HEK293 (cell line): Measurements from ENCODE around the gene NDOR1.

Experiments used
- BCL11A ChIP-seq: fragments of 450-650 bp; formaldehyde crosslinking; IDR thresholded peaks from 2 replicates; pipeline ENCODE4 v1.5.1; 2016; ENCODE audit warnings: low read depth, missing biosample characterization, missing genetic modification characterization
- BCL11B ChIP-seq: fragments of 450-650 bp; formaldehyde crosslinking; IDR thresholded peaks from 2 replicates; pipeline ENCODE4 v1.5.1; 2016; ENCODE audit warnings: low read depth, missing biosample characterization, missing genetic modification characterization
- GLI2 ChIP-seq: fragments of 450-650 bp; formaldehyde crosslinking; IDR thresholded peaks from 2 replicates; pipeline ENCODE4; 2017; ENCODE audit warnings: missing biosample characterization, missing genetic modification characterization, low read depth, borderline replicate concordance
- PRDM1 ChIP-seq: fragments of 450-650 bp; formaldehyde crosslinking; IDR thresholded peaks from 2 replicates; pipeline ENCODE4; 2016; ENCODE audit warnings: missing biosample characterization, missing genetic modification characterization
- RBAK ChIP-seq: fragments of 450-650 bp; formaldehyde crosslinking; IDR thresholded peaks from 2 replicates; pipeline ENCODE4 v1.5.1; 2016; ENCODE audit warnings: missing biosample characterization, missing genetic modification characterization
- SALL2 ChIP-seq: fragments of 450-650 bp; formaldehyde crosslinking; IDR thresholded peaks from 2 replicates; pipeline ENCODE4 v1.5.0; 2017; ENCODE audit warnings: missing biosample characterization, mild to moderate bottlenecking, missing genetic modification characterization, borderline replicate concordance
- ZBTB20 ChIP-seq: fragments of 450-650 bp; formaldehyde crosslinking; IDR thresholded peaks from 2 replicates; pipeline ENCODE4 v1.5.1; 2016; ENCODE audit warnings: missing biosample characterization, missing genetic modification characterization
- ZBTB7A ChIP-seq: fragments of 450-650 bp; formaldehyde crosslinking; IDR thresholded peaks from 2 replicates; pipeline ENCODE4 v1.5.1; 2016; ENCODE audit warnings: low read depth, missing biosample characterization, missing genetic modification characterization
- ZFP3 ChIP-seq: fragments of 450-650 bp; formaldehyde crosslinking; IDR thresholded peaks from 2 replicates; pipeline ENCODE4 v1.5.1; 2016; ENCODE audit warnings: low read depth, missing biosample characterization, missing genetic modification characterization
- ZFP37 ChIP-seq: fragments of 450-650 bp; formaldehyde crosslinking; IDR thresholded peaks from 2 replicates; pipeline ENCODE4 v1.5.1; 2016; ENCODE audit warnings: missing biosample characterization, missing genetic modification characterization
- ZNF112 ChIP-seq: fragments of 450-650 bp; formaldehyde crosslinking; IDR thresholded peaks from 2 replicates; pipeline ENCODE4 v1.5.0; 2017; ENCODE audit warnings: missing biosample characterization, missing genetic modification characterization
- ZNF140 ChIP-seq: fragments of 450-650 bp; formaldehyde crosslinking; IDR thresholded peaks from 2 replicates; pipeline ENCODE4 v1.5.1; 2016; ENCODE audit warnings: missing biosample characterization, missing genetic modification characterization
- ZNF146 ChIP-seq: fragments of 450-650 bp; formaldehyde crosslinking; IDR thresholded peaks from 2 replicates; pipeline ENCODE4 v1.5.1; 2016; ENCODE audit warnings: missing biosample characterization, missing genetic modification characterization
- ZNF169 ChIP-seq: fragments of 450-650 bp; formaldehyde crosslinking; IDR thresholded peaks from 2 replicates; pipeline ENCODE4 v1.5.1; 2016; ENCODE audit warnings: missing biosample characterization, missing genetic modification characterization
- ZNF2 ChIP-seq: fragments of 450-650 bp; formaldehyde crosslinking; IDR thresholded peaks from 2 replicates; pipeline ENCODE4 v1.5.1; 2016; ENCODE audit warnings: missing biosample characterization, missing genetic modification characterization
- ZNF211 ChIP-seq: fragments of 450-650 bp; formaldehyde crosslinking; IDR thresholded peaks from 2 replicates; pipeline ENCODE4 v1.5.1; 2016; ENCODE audit warnings: low read depth, missing biosample characterization, missing genetic modification characterization
- ZNF311 ChIP-seq: fragments of 450-650 bp; formaldehyde crosslinking; IDR thresholded peaks from 2 replicates; pipeline ENCODE4 v1.5.1; 2017; ENCODE audit warnings: missing biosample characterization, missing genetic modification characterization, borderline replicate concordance
- ZNF473 ChIP-seq: fragments of 450-650 bp; formaldehyde crosslinking; IDR thresholded peaks from 2 replicates; pipeline ENCODE4 v1.5.1; 2017; ENCODE audit warnings: missing biosample characterization, missing genetic modification characterization
- ZNF48 ChIP-seq: fragments of 450-650 bp; formaldehyde crosslinking; IDR thresholded peaks from 2 replicates; pipeline ENCODE4 v1.5.1; 2016; ENCODE audit warnings: missing biosample characterization, missing genetic modification characterization
- ZNF510 ChIP-seq: fragments of 450-650 bp; formaldehyde crosslinking; IDR thresholded peaks from 2 replicates; pipeline ENCODE4 v1.5.1; 2018; ENCODE audit warnings: mild to moderate bottlenecking, missing genetic modification characterization, missing biosample characterization; ENCODE audit not compliant: insufficient replicate concordance
- ZNF548 ChIP-seq: fragments of 450-650 bp; formaldehyde crosslinking; IDR thresholded peaks from 2 replicates; pipeline ENCODE4 v1.5.1; 2016; ENCODE audit warnings: missing biosample characterization, missing genetic modification characterization
- ZNF555 ChIP-seq: fragments of 450-650 bp; formaldehyde crosslinking; conservative IDR thresholded peaks from 2 replicates; pipeline ENCODE4 v1.5.1; 2017; ENCODE audit warnings: missing biosample characterization, mild to moderate bottlenecking, missing genetic modification characterization, inconsistent platforms
- ZNF561 ChIP-seq: fragments of 450-650 bp; IDR thresholded peaks from 2 replicates; pipeline ENCODE4 v1.5.1; 2018; ENCODE audit warnings: missing biosample characterization, missing genetic modification characterization, borderline replicate concordance
- ZNF707 ChIP-seq: fragments of 450-650 bp; formaldehyde crosslinking; IDR thresholded peaks from 2 replicates; pipeline ENCODE4 v1.5.1; 2016; ENCODE audit warnings: missing biosample characterization, missing genetic modification characterization
- ZNF785 ChIP-seq: fragments of 450-650 bp; formaldehyde crosslinking; IDR thresholded peaks from 2 replicates; pipeline ENCODE4 v1.5.1; 2016; ENCODE audit warnings: missing biosample characterization, missing genetic modification characterization
- ZNF843 ChIP-seq: fragments of 450-650 bp; formaldehyde crosslinking; IDR thresholded peaks from 2 replicates; pipeline ENCODE4 v1.5.1; 2016; ENCODE audit warnings: missing biosample characterization, missing genetic modification characterization
- ZSCAN23 ChIP-seq: fragments of 450-650 bp; formaldehyde crosslinking; IDR thresholded peaks from 2 replicates; pipeline ENCODE4 v1.5.1; 2016; ENCODE audit warnings: missing biosample characterization, missing genetic modification characterization
- TF ChIP-seq, protein P1 (sequence below): fragments of 450-650 bp; formaldehyde crosslinking; IDR thresholded peaks from 2 replicates; pipeline ENCODE4 v1.5.1; 2017; ENCODE audit warnings: missing biosample characterization, missing genetic modification characterization
- TF ChIP-seq, protein P2 (sequence below): fragments of 450-650 bp; formaldehyde crosslinking; IDR thresholded peaks from 2 replicates; pipeline ENCODE4 v1.5.1; 2016; ENCODE audit warnings: missing biosample characterization, missing genetic modification characterization
- TF ChIP-seq, protein P3 (sequence below): fragments of 450-650 bp; formaldehyde crosslinking; IDR thresholded peaks from 2 replicates; pipeline ENCODE4 v1.5.1; 2016; ENCODE audit warnings: missing biosample characterization, missing genetic modification characterization
- TF ChIP-seq, protein P4 (sequence below): fragments of 450-650 bp; formaldehyde crosslinking; IDR thresholded peaks from 2 replicates; pipeline ENCODE4 v1.5.1; 2016; ENCODE audit warnings: missing biosample characterization, missing genetic modification characterization
- TF ChIP-seq, protein P5 (sequence below): fragments of 450-650 bp; IDR thresholded peaks from 2 replicates; pipeline ENCODE4 v1.5.1; 2018; ENCODE audit warnings: missing biosample characterization, mild to moderate bottlenecking, missing genetic modification characterization
- TF ChIP-seq, protein P6 (sequence below): fragments of 450-650 bp; formaldehyde crosslinking; IDR thresholded peaks from 2 replicates; pipeline ENCODE4 v1.5.1; 2017; ENCODE audit warnings: missing biosample characterization, missing genetic modification characterization

NDOR1 gene

DNA sequence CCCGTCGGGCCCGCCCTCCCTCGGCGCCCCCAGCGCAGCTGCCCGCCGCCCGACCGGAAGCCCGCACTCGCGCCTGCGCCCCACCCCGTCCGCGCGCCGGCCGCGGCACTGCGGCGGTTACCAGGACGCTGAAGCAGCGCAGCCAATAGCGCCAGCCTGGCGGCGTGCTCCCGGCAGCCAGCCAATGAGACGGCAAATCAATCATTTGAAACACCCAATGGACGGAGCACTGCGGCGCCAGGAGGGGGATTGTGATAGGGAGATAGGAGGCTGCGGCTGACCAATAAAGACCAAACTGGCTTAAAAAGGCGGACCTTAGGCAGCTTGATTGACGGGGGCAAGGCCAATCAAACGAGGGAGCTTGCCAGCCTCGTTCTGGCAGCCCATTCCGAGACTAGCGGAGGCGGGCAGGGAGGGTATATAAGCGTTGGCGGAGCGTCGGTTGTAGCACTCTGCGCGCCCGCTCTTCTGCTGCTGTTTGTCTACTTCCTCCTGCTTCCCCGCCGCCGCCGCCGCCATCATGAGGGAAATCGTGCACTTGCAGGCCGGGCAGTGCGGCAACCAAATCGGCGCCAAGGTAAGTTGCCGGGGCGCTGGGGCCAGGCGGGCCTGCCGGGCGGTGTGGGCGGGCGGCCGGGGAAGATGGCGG is 35.5 kb downstream of the NDOR1 start, which contains the start of gene TUBB4B (continued):
- TF ChIP-seq ZNF169 (tag by site-specific recombination) (no peak), ZNF311 (no peak), ZNF510 (tag by site-specific recombination) (no peak), ZFP37 (tag by site-specific recombination) (no peak), BCL11A (no peak), ZBTB7A (tag by site-specific recombination) (peak; percentile 36; the same call in 1 of the 2 replicates), ZNF707 (tag by site-specific recombination) (no peak), ZNF843 (tag by site-specific recombination) (no peak), PRDM1 (tag by site-specific recombination) (no peak), ZFP3 (no peak), ZNF473 (tag by site-specific recombination) (no peak), ZNF211 (tag by site-specific recombination) (no peak), ZNF112 (no peak), ZNF561 (tag by site-specific recombination) (peak; percentile 36; the same call in 1 of the 2 replicates), ZNF548 (tag by site-specific recombination) (no peak), ZNF146 (peak; percentile 17; the same call in 1 of the 2 replicates), ZNF555 (tag by site-specific recombination) (no peak), RBAK (tag by site-specific recombination) (no peak), ZNF2 (tag by site-specific recombination) (peak; percentile 64; the same call in 1 of the 2 replicates), ZNF48 (no peak), ZBTB20 (tag by site-specific recombination) (no peak), GLI2 (no peak), ZSCAN23 (tag by site-specific recombination) (no peak), ZNF785 (tag by site-specific recombination) (no peak), BCL11B (tag by site-specific recombination) (no peak), ZNF140 (tag by site-specific recombination) (no peak), SALL2 (peak; percentile 65; the same call in 1 of the 2 replicates)
- TF ChIP-seq, protein P1, sequence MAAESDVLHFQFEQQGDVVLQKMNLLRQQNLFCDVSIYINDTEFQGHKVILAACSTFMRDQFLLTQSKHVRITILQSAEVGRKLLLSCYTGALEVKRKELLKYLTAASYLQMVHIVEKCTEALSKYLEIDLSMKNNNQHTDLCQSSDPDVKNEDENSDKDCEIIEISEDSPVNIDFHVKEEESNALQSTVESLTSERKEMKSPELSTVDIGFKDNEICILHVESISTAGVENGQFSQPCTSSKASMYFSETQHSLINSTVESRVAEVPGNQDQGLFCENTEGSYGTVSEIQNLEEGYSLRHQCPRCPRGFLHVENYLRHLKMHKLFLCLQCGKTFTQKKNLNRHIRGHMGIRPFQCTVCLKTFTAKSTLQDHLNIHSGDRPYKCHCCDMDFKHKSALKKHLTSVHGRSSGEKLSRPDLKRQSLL (tag by site-specific recombination): no peak
- TF ChIP-seq, protein P2, sequence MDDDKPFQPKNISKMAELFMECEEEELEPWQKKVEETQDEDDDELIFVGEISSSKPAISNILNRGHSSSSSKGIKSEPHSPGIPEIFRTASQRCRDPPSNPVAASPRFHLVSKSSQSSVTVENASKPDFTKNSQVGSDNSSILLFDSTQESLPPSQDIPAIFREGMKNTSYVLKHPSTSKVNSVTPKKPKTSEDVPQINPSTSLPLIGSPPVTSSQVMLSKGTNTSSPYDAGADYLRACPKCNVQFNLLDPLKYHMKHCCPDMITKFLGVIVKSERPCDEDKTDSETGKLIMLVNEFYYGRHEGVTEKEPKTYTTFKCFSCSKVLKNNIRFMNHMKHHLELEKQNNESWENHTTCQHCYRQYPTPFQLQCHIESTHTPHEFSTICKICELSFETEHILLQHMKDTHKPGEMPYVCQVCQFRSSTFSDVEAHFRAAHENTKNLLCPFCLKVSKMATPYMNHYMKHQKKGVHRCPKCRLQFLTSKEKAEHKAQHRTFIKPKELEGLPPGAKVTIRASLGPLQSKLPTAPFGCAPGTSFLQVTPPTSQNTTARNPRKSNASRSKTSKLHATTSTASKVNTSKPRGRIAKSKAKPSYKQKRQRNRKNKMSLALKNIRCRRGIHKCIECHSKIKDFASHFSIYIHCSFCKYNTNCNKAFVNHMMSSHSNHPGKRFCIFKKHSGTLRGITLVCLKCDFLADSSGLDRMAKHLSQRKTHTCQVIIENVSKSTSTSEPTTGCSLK: no peak
- TF ChIP-seq, protein P3, sequence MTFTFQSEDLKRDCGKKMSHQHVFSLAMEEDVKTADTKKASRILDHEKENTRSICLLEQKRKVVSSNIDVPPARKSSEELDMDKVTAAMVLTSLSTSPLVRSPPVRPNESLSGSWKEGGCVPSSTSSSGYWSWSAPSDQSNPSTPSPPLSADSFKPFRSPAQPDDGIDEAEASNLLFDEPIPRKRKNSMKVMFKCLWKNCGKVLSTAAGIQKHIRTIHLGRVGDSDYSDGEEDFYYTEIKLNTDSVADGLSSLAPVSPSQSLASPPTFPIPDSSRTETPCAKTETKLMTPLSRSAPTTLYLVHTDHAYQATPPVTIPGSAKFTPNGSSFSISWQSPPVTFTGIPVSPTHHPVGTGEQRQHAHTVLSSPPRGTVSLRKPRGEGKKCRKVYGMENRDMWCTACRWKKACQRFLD (tag by site-specific recombination): no peak
- TF ChIP-seq, protein P4, sequence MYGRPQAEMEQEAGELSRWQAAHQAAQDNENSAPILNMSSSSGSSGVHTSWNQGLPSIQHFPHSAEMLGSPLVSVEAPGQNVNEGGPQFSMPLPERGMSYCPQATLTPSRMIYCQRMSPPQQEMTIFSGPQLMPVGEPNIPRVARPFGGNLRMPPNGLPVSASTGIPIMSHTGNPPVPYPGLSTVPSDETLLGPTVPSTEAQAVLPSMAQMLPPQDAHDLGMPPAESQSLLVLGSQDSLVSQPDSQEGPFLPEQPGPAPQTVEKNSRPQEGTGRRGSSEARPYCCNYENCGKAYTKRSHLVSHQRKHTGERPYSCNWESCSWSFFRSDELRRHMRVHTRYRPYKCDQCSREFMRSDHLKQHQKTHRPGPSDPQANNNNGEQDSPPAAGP (tag by site-specific recombination): peak; percentile 87
- TF ChIP-seq, protein P5, sequence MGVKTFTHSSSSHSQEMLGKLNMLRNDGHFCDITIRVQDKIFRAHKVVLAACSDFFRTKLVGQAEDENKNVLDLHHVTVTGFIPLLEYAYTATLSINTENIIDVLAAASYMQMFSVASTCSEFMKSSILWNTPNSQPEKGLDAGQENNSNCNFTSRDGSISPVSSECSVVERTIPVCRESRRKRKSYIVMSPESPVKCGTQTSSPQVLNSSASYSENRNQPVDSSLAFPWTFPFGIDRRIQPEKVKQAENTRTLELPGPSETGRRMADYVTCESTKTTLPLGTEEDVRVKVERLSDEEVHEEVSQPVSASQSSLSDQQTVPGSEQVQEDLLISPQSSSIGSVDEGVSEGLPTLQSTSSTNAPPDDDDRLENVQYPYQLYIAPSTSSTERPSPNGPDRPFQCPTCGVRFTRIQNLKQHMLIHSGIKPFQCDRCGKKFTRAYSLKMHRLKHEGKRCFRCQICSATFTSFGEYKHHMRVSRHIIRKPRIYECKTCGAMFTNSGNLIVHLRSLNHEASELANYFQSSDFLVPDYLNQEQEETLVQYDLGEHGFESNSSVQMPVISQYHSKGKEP (tag by site-specific recombination): 0 out of 2 replicates have a peak, but pooled peaks have one; percentile 18
- TF ChIP-seq, protein P6, sequence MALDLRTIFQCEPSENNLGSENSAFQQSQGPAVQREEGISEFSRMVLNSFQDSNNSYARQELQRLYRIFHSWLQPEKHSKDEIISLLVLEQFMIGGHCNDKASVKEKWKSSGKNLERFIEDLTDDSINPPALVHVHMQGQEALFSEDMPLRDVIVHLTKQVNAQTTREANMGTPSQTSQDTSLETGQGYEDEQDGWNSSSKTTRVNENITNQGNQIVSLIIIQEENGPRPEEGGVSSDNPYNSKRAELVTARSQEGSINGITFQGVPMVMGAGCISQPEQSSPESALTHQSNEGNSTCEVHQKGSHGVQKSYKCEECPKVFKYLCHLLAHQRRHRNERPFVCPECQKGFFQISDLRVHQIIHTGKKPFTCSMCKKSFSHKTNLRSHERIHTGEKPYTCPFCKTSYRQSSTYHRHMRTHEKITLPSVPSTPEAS: no peak
